Ishikawa (cell line): ENCODE measurements around the gene SIGLEC9.
A peak's percentile ranks its signal among the peaks of the same experiment; 100 is the strongest.

ENCODE experiments used
- CREB1 ChIP-seq: IDR thresholded peaks from 2 replicates; pipeline ENCODE4 v1.6.1; 2012; ENCODE audit warnings: low read depth
- EP300 ChIP-seq: IDR thresholded peaks from 2 replicates; pipeline ENCODE4 v1.6.1; 2012; ENCODE audit warnings: borderline replicate concordance
- FOXM1 ChIP-seq: IDR thresholded peaks from 2 replicates; pipeline ENCODE4 v1.6.1; 2012; ENCODE audit warnings: low read depth, borderline replicate concordance
- NFIC ChIP-seq: IDR thresholded peaks from 2 replicates; pipeline ENCODE4 v1.6.1; 2012
- RAD21 ChIP-seq: IDR thresholded peaks from 2 replicates; pipeline ENCODE4 v1.6.1; 2012; ENCODE audit warnings: low read depth
- TAF1 ChIP-seq: IDR thresholded peaks from 2 replicates; pipeline ENCODE4 v1.6.1; 2012; ENCODE audit warnings: low read depth, mild to moderate bottlenecking
- TCF12 ChIP-seq: IDR thresholded peaks from 2 replicates; pipeline ENCODE4 v1.6.1; 2012; ENCODE audit warnings: low read depth
- TEAD4 ChIP-seq: IDR thresholded peaks from 2 replicates; pipeline ENCODE4 v1.6.1; 2012
- YY1 ChIP-seq: IDR thresholded peaks from 2 replicates; pipeline ENCODE4 v1.6.1; 2012; ENCODE audit warnings: low read depth
- ZBTB7A ChIP-seq: IDR thresholded peaks from 2 replicates; pipeline ENCODE4 v1.6.1; 2012; ENCODE audit warnings: low read depth
- TF ChIP-seq, protein P1 (sequence below): IDR thresholded peaks from 2 replicates; pipeline ENCODE4 v1.6.1; 2012
- TF ChIP-seq, protein P2 (sequence below): IDR thresholded peaks from 2 replicates; pipeline ENCODE4 v1.6.1; 2012; ENCODE audit warnings: low read depth, mild to moderate bottlenecking
- TF ChIP-seq, protein P3 (sequence below): IDR thresholded peaks from 2 replicates; pipeline ENCODE4 v1.6.1; 2012

The SIGLEC9 gene

DNA sequence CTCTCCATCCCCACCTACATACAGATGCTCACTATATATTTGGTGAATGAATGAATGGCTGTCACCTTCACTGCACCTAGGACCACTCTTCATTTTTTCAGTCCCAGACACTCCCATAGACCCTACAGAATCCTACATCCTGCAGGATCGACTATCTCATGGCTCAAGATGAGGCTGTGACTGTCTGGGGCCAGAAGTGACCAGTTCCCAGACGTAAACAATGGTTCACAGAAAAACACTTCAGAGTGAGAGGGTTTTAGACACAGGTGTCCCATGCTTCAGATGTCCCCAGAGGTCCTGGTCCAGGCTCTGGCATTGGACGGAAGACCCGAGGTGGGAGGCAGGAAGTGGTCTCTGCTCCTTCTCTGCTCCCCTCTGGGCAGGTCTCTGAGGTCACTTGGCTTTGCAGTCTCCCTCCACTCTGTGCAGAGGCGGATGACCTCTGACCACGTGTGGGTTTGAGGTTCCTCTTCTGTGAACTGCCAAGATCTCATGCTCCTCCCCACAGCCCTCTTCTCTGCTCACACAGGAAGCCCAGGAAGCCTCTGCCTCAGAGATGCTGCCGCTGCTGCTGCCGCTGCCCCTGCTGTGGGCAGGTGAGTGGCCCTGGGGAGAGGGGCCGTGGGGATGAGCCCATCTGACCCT lies 42.3 kb downstream of the SIGLEC9 start:
- TF ChIP-seq, protein P1, sequence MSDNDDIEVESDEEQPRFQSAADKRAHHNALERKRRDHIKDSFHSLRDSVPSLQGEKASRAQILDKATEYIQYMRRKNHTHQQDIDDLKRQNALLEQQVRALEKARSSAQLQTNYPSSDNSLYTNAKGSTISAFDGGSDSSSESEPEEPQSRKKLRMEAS, result no peak
- TF ChIP-seq, protein P2, sequence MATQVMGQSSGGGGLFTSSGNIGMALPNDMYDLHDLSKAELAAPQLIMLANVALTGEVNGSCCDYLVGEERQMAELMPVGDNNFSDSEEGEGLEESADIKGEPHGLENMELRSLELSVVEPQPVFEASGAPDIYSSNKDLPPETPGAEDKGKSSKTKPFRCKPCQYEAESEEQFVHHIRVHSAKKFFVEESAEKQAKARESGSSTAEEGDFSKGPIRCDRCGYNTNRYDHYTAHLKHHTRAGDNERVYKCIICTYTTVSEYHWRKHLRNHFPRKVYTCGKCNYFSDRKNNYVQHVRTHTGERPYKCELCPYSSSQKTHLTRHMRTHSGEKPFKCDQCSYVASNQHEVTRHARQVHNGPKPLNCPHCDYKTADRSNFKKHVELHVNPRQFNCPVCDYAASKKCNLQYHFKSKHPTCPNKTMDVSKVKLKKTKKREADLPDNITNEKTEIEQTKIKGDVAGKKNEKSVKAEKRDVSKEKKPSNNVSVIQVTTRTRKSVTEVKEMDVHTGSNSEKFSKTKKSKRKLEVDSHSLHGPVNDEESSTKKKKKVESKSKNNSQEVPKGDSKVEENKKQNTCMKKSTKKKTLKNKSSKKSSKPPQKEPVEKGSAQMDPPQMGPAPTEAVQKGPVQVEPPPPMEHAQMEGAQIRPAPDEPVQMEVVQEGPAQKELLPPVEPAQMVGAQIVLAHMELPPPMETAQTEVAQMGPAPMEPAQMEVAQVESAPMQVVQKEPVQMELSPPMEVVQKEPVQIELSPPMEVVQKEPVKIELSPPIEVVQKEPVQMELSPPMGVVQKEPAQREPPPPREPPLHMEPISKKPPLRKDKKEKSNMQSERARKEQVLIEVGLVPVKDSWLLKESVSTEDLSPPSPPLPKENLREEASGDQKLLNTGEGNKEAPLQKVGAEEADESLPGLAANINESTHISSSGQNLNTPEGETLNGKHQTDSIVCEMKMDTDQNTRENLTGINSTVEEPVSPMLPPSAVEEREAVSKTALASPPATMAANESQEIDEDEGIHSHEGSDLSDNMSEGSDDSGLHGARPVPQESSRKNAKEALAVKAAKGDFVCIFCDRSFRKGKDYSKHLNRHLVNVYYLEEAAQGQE, result no peak
- TF ChIP-seq, protein P3, sequence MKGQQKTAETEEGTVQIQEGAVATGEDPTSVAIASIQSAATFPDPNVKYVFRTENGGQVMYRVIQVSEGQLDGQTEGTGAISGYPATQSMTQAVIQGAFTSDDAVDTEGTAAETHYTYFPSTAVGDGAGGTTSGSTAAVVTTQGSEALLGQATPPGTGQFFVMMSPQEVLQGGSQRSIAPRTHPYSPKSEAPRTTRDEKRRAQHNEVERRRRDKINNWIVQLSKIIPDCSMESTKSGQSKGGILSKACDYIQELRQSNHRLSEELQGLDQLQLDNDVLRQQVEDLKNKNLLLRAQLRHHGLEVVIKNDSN, result no peak
- no peak for TF ChIP-seq ZBTB7A
- TF ChIP-seq TCF12, result no peak
- no peak for TF ChIP-seq TEAD4
- TF ChIP-seq CREB1, result no peak
- TF ChIP-seq YY1, result no peak

DNA sequence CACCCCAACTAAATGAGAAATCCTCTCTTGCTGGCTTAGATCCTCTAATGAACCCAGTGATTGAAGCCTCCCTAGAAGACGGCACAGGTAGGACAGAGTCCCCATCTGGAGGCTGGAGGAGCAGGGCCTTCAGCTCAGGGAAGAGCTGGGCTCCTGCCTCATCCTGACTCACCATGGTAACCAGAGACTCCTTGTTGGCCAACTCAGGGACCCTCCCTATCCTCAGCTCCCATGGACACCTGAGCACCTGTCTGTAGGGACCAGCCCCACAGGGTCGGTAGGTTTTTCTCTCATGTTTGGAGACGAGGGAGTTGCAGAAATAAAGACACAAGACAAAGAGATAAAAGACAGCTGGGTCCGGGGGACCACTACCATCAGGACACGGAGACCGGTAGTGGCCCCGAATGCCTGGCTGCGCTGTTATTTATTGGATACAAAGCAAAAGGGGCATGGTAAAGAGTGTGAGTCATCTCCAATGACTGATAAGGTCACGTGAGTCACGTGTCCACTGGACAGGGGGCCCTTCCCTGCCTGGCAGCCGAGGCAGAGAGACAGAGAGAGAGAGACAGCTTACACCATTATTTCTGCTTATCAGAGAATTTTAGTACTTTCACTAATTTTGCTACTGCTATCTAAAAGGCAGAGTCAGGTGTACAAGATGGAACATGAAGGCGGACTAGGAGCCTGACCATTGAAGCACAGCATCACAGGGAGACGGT lies 44.0 kb downstream of the SIGLEC9 start:
- TF ChIP-seq, protein P2, result no peak
- TF ChIP-seq, protein P3, result peak; percentile 36; the same call in 1 of the 2 replicates

DNA sequence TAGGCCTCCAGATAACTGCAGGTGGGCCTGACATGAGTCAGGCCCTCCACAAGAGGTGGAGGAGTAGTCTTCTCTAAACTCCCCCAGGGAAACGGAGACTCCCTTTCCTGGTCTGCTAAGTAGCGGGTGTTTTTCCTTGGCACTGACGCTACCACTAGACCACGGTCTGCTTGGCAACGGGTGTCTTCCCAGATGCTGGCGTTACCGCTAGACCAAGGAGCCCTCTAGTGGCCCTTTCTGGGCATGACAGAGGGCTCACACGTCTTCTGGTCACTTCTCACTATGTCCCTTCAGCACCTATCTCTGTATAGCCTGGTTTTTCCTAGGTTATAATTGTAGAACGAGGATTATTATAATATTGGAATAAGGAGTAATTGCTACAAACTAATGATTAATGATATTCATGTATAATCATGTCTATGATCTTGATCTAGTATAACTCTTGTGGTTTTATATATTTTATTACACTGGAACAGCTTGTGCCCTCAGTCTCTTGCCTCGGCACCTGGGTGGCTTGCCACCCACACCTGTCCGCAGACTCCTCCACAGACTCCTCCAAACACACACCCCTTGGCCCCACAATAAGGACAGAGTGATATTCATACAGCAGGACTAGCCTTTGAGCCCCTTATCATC lies 44.7 kb downstream of the SIGLEC9 start:
- TF ChIP-seq RAD21, result peak; percentile 55

DNA sequence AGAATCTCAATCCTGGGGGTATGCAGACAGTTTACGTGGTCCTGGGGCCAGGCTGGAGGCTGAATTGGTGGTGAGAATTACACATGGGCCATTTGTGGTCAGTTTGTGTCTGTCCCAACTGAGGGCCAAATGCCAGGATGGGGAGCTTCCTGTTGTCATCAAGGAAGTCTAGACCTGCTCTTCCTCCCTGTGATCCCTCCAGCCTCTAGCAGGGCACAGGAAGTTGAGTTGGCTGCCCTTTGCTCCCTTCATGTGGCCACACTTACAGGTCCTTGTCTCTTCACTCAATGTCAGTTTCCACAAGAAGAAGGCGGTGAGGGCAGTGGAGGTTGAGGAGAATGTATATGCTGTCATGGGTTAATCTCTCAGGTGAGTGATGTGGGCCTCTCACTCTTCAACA lies 47.5 kb downstream of the SIGLEC9 start:
- no peak for TF ChIP-seq TCF12
- TF ChIP-seq, protein P1, result no peak

DNA sequence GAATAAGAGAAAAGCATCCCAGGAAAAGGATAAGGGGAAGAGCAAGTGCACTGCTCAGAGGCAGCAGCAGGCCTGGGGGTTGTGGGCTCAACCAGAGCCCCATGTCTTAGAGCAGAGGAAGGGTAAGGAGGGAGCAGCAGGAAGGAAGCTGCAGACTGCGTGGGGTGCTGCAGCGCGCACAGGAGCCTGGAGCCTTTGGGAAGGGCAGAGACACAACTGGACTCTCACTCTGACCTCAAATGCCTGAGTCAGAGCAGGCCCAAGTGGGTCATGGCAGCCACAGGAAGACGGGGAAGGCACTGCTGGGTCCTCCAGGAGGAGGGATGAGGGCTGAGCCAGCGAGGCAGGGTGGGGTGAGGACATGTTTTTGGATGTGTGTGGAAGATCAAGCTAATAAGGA lies 49.0 kb downstream of the SIGLEC9 start:
- TF ChIP-seq NFIC (no peak), TCF12 (no peak), RAD21 (no peak), FOXM1 (no peak), TAF1 (no peak), EP300 (no peak), CREB1 (no peak), ZBTB7A (no peak)
- TF ChIP-seq, protein P3, result no peak
- TF ChIP-seq, protein P2, result no peak
- TF ChIP-seq, protein P1, result no peak
